Activated naive CD8-positive, alpha-beta T cell (primary cell): ENCODE data around the gene ATP5ME.
"Not testable (repeated sequence)": the region's sequence is repeated elsewhere in the genome, so short reads cannot be mapped to it uniquely, and the experiment has no call there.

Experiments used
- H3K27ac Mint-ChIP-seq: one replicate; pipeline ENCODE4 v1.8.0; 2021; ENCODE audit warnings: mixed read lengths
- H3K27me3 Mint-ChIP-seq: one replicate; pipeline ENCODE4 v1.8.0; 2021; ENCODE audit warnings: mixed read lengths
- H3K36me3 Mint-ChIP-seq: one replicate; pipeline ENCODE4 v1.8.0; 2021; ENCODE audit warnings: mixed read lengths
- H3K4me1 Mint-ChIP-seq: one replicate; pipeline ENCODE4 v1.8.0; 2021; ENCODE audit warnings: low read depth, mixed read lengths
- H3K4me3 Mint-ChIP-seq: one replicate; pipeline ENCODE4 v1.8.0; 2021; ENCODE audit warnings: mild to moderate bottlenecking, mixed read lengths
- H3K9me3 Mint-ChIP-seq: one replicate; pipeline ENCODE4 v1.8.0; 2021; ENCODE audit warnings: low read depth, mixed read lengths

The ATP5ME gene

GRCh38 chr4:669806-670559, 4.1 kb downstream of the ATP5ME start:
- H3K4me1 Mint-ChIP-seq, H3K9me3 Mint-ChIP-seq, H3K27ac Mint-ChIP-seq, H3K4me3 Mint-ChIP-seq, H3K36me3 Mint-ChIP-seq, H3K27me3 Mint-ChIP-seq: not testable (repeated sequence)

GRCh38 chr4:668219-668618, 5.9 kb downstream of the ATP5ME start:
- H3K4me1 Mint-ChIP-seq, H3K4me3 Mint-ChIP-seq, H3K27me3 Mint-ChIP-seq, H3K36me3 Mint-ChIP-seq, H3K27ac Mint-ChIP-seq, H3K9me3 Mint-ChIP-seq: not testable (repeated sequence)

GRCh38 chr4:667545-667925, 6.5 kb downstream of the ATP5ME start:
- H3K4me1 Mint-ChIP-seq, result peaks cover 8% of the 10 kb centered on the region
- no peaks in the 10 kb centered on the region for H3K9me3 Mint-ChIP-seq
- no peak overlapping the region for H3K4me3 Mint-ChIP-seq
- no peaks in the 10 kb centered on the region for H3K27me3 Mint-ChIP-seq
- H3K27ac Mint-ChIP-seq, result no peak overlapping the region
- peaks cover 3% of the 10 kb centered on the region for H3K36me3 Mint-ChIP-seq

- Mint-ChIP-seq H3K9me3 (no peaks in the 10 kb centered on the region), H3K27me3 (no peaks in the 10 kb centered on the region), H3K27ac (no peak overlapping the region), H3K4me3 (no peak overlapping the region), H3K36me3 (peaks cover 3% of the 10 kb centered on the region), H3K4me1 (peaks cover 10% of the 10 kb centered on the region)
Measured at GRCh38 chr4:666822-667544, 7.1 kb downstream of the ATP5ME start.

- H3K27me3 Mint-ChIP-seq, result no peaks in the 10 kb centered on the region
- H3K4me3 Mint-ChIP-seq, result no peak overlapping the region
- H3K27ac Mint-ChIP-seq, result no peak overlapping the region
- peaks cover 3% of the 10 kb centered on the region for H3K36me3 Mint-ChIP-seq
- H3K9me3 Mint-ChIP-seq, result no peaks in the 10 kb centered on the region
- H3K4me1 Mint-ChIP-seq, result peaks cover 10% of the 10 kb centered on the region
Measured at GRCh38 chr4:666436-666810, 7.7 kb downstream of the ATP5ME start.

GRCh38 chr4:665751-666435, 8.2 kb downstream of the ATP5ME start:
- Mint-ChIP-seq H3K4me1 (peaks cover 10% of the 10 kb centered on the region), H3K9me3 (no peaks in the 10 kb centered on the region), H3K36me3 (peaks cover 5% of the 10 kb centered on the region), H3K4me3 (no peak overlapping the region), H3K27me3 (no peaks in the 10 kb centered on the region), H3K27ac (no peak overlapping the region)

GRCh38 chr4:665381-665750, 8.7 kb downstream of the ATP5ME start:
- Mint-ChIP-seq H3K9me3 (no peaks in the 10 kb centered on the region), H3K27me3 (no peaks in the 10 kb centered on the region), H3K4me3 (peak overlapping the region; percentile 79), H3K4me1 (peaks cover 10% of the 10 kb centered on the region), H3K27ac (no peak overlapping the region), H3K36me3 (peaks cover 5% of the 10 kb centered on the region)

GRCh38 chr4:664713-665231, 9.3 kb downstream of the ATP5ME start:
- peaks cover 5% of the 10 kb centered on the region for H3K36me3 Mint-ChIP-seq
- no peaks in the 10 kb centered on the region for H3K27me3 Mint-ChIP-seq
- H3K9me3 Mint-ChIP-seq, result no peaks in the 10 kb centered on the region
- H3K27ac Mint-ChIP-seq, result peak overlapping the region; percentile 42
- H3K4me1 Mint-ChIP-seq, result peaks cover 12% of the 10 kb centered on the region
- H3K4me3 Mint-ChIP-seq, result peak overlapping the region; percentile 79

- Mint-ChIP-seq H3K4me1 (peaks cover 12% of the 10 kb centered on the region), H3K36me3 (peaks cover 5% of the 10 kb centered on the region), H3K27me3 (no peaks in the 10 kb centered on the region), H3K27ac (peak overlapping the region; percentile 58), H3K9me3 (no peaks in the 10 kb centered on the region), H3K4me3 (peak overlapping the region; percentile 84)
Measured at GRCh38 chr4:663438-664428, 10.3 kb downstream of the ATP5ME start.

GRCh38 chr4:663046-663437, 11.0 kb downstream of the ATP5ME start:
- Mint-ChIP-seq H3K27me3 (no peaks in the 10 kb centered on the region), H3K9me3 (no peaks in the 10 kb centered on the region), H3K4me3 (peak overlapping the region; percentile 84), H3K36me3 (peaks cover 5% of the 10 kb centered on the region), H3K27ac (peak overlapping the region; percentile 83), H3K4me1 (peaks cover 12% of the 10 kb centered on the region)

GRCh38 chr4:661881-662761, 12.0 kb downstream of the ATP5ME start:
- peak overlapping the region; percentile 84 for H3K4me3 Mint-ChIP-seq

GRCh38 chr4:661231-661630, 12.8 kb downstream of the ATP5ME start:
- H3K27me3 Mint-ChIP-seq, result no peaks in the 10 kb centered on the region
- H3K4me1 Mint-ChIP-seq, result peaks cover 12% of the 10 kb centered on the region
- H3K4me3 Mint-ChIP-seq, result peak overlapping the region; percentile 8
- H3K9me3 Mint-ChIP-seq, result no peaks in the 10 kb centered on the region
- H3K27ac Mint-ChIP-seq, result no peak overlapping the region
- peaks cover 5% of the 10 kb centered on the region for H3K36me3 Mint-ChIP-seq

More at GRCh38 chr4:661881-662761, 12.0 kb downstream of the ATP5ME start:
- Mint-ChIP-seq H3K9me3 (no peaks in the 10 kb centered on the region), H3K36me3 (peaks cover 5% of the 10 kb centered on the region), H3K27ac (no peak overlapping the region), H3K4me1 (peaks cover 12% of the 10 kb centered on the region), H3K27me3 (no peaks in the 10 kb centered on the region)

GRCh38 chr4:660401-660800, 13.7 kb downstream of the ATP5ME start:
- Mint-ChIP-seq H3K4me1 (peaks cover 12% of the 10 kb centered on the region), H3K27me3 (no peaks in the 10 kb centered on the region), H3K4me3 (no peak overlapping the region), H3K27ac (peak overlapping the region; percentile 24), H3K36me3 (peaks cover 5% of the 10 kb centered on the region), H3K9me3 (no peaks in the 10 kb centered on the region)
